ENCODE results near the gene TMEM121. TPM values are rescaled to one million over a fixed set of nuclear protein-coding genes. Genes with fewer than 3 reads are reported as not detected.

TMEM121 gene
- total RNA-seq, 1 donor from 2014 or later, result 13.9 TPM

DNA sequence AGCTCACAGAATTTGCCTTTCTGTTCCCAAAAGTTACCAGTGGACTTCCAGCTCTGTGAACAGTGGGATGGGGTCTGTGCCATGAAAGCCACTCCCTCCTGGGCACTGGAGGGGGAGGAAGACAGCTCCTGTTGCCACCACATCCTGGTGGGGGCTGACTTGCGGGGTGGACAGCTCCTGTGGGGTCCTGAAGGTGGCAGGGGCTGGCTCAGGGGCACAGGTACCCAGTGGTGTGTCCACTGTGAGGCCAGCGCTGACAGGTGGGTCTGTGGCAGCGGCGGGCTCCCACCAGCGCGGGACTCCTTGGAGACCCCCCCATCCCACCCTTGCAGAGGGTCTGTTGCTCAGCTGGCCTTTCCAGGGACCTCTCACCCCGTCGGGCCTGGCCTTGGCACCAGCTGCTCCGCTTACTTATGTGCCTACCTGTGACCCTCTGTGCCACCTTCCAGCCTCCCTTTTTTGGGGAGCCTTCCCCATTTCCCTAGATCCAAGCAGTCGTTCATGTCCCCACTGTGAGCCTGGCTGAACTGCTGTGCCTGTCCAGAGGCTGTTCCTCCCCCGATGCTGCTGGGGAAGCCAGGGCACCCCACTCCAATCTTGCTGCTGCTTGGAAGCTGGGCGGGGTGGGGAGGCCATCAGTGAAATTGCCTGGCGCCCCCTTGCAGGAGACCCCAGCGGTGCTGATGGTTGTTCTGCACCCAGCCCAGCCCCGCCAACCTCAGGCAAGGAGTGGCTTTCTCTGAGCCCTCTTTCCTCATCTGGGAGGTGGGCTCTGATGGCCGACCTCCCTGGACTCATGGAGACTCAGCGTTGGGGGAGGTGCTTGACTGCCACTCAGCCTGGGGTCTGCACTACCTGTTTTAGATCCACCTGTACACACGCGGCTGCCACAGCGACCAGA lies 33.2 kb upstream of the TMEM121 start:
- DNase-seq (ENCODE audit: low read depth, low spot score), result no peak
- Mint-ChIP-seq H3K36me3 (ENCODE audit: low read depth) (no peaks in the 10 kb centered on the region), H3K4me1 (peaks cover 10% of the 10 kb centered on the region), H3K27me3 (ENCODE audit: low read depth) (peaks cover 15% of the 10 kb centered on the region), H3K9me3 (no peaks in the 10 kb centered on the region), H3K27ac (ENCODE audit: unreplicated experiment) (no peak overlapping the region), H3K4me3 (peak overlapping the region; percentile 69)
- TF ChIP-seq, protein P1, sequence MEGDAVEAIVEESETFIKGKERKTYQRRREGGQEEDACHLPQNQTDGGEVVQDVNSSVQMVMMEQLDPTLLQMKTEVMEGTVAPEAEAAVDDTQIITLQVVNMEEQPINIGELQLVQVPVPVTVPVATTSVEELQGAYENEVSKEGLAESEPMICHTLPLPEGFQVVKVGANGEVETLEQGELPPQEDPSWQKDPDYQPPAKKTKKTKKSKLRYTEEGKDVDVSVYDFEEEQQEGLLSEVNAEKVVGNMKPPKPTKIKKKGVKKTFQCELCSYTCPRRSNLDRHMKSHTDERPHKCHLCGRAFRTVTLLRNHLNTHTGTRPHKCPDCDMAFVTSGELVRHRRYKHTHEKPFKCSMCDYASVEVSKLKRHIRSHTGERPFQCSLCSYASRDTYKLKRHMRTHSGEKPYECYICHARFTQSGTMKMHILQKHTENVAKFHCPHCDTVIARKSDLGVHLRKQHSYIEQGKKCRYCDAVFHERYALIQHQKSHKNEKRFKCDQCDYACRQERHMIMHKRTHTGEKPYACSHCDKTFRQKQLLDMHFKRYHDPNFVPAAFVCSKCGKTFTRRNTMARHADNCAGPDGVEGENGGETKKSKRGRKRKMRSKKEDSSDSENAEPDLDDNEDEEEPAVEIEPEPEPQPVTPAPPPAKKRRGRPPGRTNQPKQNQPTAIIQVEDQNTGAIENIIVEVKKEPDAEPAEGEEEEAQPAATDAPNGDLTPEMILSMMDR (conservative IDR thresholded peaks at IDR 0.05), result no peak

- H3K9me3 Mint-ChIP-seq, result no peaks in the 10 kb centered on the region
- H3K4me3 Mint-ChIP-seq, result peak overlapping the region; percentile 57
- peaks cover 10% of the 10 kb centered on the region for H3K27me3 Mint-ChIP-seq (ENCODE audit: low read depth)
- H3K36me3 Mint-ChIP-seq (ENCODE audit: low read depth), result no peaks in the 10 kb centered on the region
- no peak overlapping the region for H3K27ac Mint-ChIP-seq (ENCODE audit: unreplicated experiment)
- TF ChIP-seq, protein P1 (conservative IDR thresholded peaks at IDR 0.05), result no peak
- peaks cover 14% of the 10 kb centered on the region for H3K4me1 Mint-ChIP-seq
- DNase-seq (ENCODE audit: low read depth, low spot score), result no peak
Observed at GRCh38 chr14:105493921-105494605, 32.3 kb upstream of the TMEM121 start.

DNA sequence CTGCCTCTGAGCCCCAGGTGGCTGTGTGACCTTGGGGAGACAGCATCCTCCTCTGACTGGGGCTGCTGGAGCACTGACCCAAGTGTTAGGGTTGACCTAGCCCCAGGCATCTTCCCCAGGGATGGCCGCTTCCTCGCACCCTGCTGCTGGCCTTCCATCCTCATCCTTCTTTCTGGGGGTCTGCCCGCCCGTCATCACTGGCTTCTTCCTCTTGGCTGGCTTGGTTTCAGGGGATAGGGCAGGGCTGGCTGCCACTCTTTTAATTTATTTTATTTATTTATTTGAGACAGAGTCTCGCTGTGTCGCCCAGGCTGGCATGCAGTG lies 31.8 kb upstream of the TMEM121 start:
- H3K27ac Mint-ChIP-seq (ENCODE audit: unreplicated experiment), result no peak overlapping the region
- peaks cover 11% of the 10 kb centered on the region for H3K4me1 Mint-ChIP-seq
- no peaks in the 10 kb centered on the region for H3K9me3 Mint-ChIP-seq
- peak overlapping the region; percentile 67 for H3K4me3 Mint-ChIP-seq
- H3K27me3 Mint-ChIP-seq (ENCODE audit: low read depth), result peaks cover 7% of the 10 kb centered on the region
- TF ChIP-seq, protein P1 (conservative IDR thresholded peaks at IDR 0.05), result no peak
- no peaks in the 10 kb centered on the region for H3K36me3 Mint-ChIP-seq (ENCODE audit: low read depth)
- no peak for DNase-seq (ENCODE audit: low read depth, low spot score)

- H3K27me3 Mint-ChIP-seq (ENCODE audit: low read depth), result peaks cover 4% of the 10 kb centered on the region
- DNase-seq (ENCODE audit: low read depth, low spot score), result no peak
- TF ChIP-seq, protein P1 (conservative IDR thresholded peaks at IDR 0.05), result no peak
Observed at GRCh38 chr14:105495101-105495989, 31.0 kb upstream of the TMEM121 start.

More at GRCh38 chr14:105495101-105495989, 31.0 kb upstream of the TMEM121 start:
- Mint-ChIP-seq H3K9me3 (no peaks in the 10 kb centered on the region), H3K36me3 (ENCODE audit: low read depth) (no peaks in the 10 kb centered on the region), H3K27ac (ENCODE audit: unreplicated experiment) (no peak overlapping the region), H3K4me1 (peaks cover 15% of the 10 kb centered on the region), H3K4me3 (no peak overlapping the region)

Measured in neural crest cell (in vitro differentiated cells).